Nephron progenitor cell (in vitro differentiated cells): ENCODE data around the gene TDRD7.

Experiments
- DNase-seq: peaks from one replicate; pipeline ENCODE4 v3.0.0; 2021
- H3K27ac Mint-ChIP-seq: 2 replicates; pipeline ENCODE4 v1.8.0; 2021; ENCODE audit warnings: mild to moderate bottlenecking, moderate library complexity, mixed read lengths
- H3K27me3 Mint-ChIP-seq: 2 replicates; pipeline ENCODE4 v1.8.0; 2021; ENCODE audit warnings: mild to moderate bottlenecking, low read depth, mixed read lengths; ENCODE audit not compliant: poor library complexity
- H3K36me3 Mint-ChIP-seq: 2 replicates; pipeline ENCODE4 v1.8.0; 2021; ENCODE audit warnings: low read depth, mixed read lengths
- H3K4me1 Mint-ChIP-seq: 2 replicates; pipeline ENCODE4 v1.8.0; 2021; ENCODE audit warnings: mixed read lengths
- H3K4me3 Mint-ChIP-seq: 2 replicates; pipeline ENCODE4 v1.8.0; 2021; ENCODE audit warnings: mild to moderate bottlenecking, moderate library complexity, mixed read lengths
- H3K9me3 Mint-ChIP-seq: 2 replicates; pipeline ENCODE4 v1.8.0; 2021; ENCODE audit warnings: mild to moderate bottlenecking, moderate library complexity, mixed read lengths
- TF ChIP-seq, protein P1 (sequence below): fragments of 200-600 bp; sonication (generic); IDR thresholded peaks from 2 replicates; pipeline ENCODE4 v1.5.0; 2021; ENCODE audit warnings: antibody characterized with exemption

The TDRD7 gene

DNA sequence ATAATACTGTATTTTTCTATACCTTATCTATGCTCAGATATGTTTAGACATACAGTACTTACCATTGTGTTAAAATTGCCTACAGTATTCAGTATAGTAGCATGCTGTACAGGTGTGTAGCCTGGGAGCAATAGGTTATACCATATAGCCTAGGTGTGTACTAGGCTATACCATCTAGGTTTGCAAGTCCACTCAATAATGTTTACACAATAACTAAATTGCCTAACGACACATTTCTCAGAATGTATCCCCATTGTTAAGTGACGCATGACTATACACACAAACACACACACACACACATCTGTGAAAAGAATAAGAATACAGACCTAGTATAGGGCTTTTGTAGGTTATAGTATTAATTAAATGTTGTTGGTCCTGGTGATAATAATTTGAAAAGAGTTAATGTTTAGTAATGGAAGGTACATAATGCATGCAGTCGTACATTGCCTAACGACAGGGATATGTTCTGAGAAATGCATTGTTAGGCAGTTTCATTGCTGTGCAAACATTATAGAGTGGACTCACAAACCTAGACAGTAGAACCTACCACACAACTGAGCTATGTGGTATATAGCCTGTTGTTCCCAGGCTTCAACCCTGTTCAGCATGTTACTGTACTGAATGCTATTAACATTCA, 13.6 kb downstream of the TDRD7 start:
- Mint-ChIP-seq H3K36me3 (no peaks in the 10 kb centered on the region), H3K27me3 (peaks cover 22% of the 10 kb centered on the region), H3K9me3 (peaks cover 20% of the 10 kb centered on the region), H3K4me3 (no peak overlapping the region), H3K4me1 (no peaks in the 10 kb centered on the region), H3K27ac (no peak overlapping the region)
- TF ChIP-seq, protein P1, sequence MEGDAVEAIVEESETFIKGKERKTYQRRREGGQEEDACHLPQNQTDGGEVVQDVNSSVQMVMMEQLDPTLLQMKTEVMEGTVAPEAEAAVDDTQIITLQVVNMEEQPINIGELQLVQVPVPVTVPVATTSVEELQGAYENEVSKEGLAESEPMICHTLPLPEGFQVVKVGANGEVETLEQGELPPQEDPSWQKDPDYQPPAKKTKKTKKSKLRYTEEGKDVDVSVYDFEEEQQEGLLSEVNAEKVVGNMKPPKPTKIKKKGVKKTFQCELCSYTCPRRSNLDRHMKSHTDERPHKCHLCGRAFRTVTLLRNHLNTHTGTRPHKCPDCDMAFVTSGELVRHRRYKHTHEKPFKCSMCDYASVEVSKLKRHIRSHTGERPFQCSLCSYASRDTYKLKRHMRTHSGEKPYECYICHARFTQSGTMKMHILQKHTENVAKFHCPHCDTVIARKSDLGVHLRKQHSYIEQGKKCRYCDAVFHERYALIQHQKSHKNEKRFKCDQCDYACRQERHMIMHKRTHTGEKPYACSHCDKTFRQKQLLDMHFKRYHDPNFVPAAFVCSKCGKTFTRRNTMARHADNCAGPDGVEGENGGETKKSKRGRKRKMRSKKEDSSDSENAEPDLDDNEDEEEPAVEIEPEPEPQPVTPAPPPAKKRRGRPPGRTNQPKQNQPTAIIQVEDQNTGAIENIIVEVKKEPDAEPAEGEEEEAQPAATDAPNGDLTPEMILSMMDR, result no peak
- DNase-seq, result no peak

- peaks cover 20% of the 10 kb centered on the region for H3K9me3 Mint-ChIP-seq
- no peak overlapping the region for H3K27ac Mint-ChIP-seq
- H3K27me3 Mint-ChIP-seq, result peaks cover 22% of the 10 kb centered on the region
- H3K4me3 Mint-ChIP-seq, result no peak overlapping the region
- TF ChIP-seq, protein P1, result no peak
- H3K36me3 Mint-ChIP-seq, result no peaks in the 10 kb centered on the region
- no peaks in the 10 kb centered on the region for H3K4me1 Mint-ChIP-seq
- DNase-seq, result no peak
Measured at GRCh38 chr9:97425973-97426336, 14.1 kb downstream of the TDRD7 start.

DNA sequence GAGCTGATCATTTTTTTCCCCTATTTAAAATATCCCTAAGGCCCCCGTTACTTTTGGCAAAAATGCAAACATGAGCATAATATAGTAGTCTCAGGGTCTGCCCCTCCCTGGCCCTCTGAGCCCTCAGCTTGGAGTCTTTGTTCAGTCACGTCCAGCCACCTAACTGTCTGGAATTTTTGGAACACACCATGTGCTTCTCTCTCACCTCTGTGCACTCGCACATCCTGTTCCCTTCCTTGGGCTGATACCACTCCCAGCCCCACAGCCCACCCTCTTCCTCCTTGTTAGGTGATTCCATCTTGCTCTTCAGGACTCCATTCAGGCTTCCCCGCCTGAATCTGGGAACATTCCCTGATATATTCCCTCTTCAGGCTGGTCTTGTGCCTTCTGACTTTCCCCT, 16.0 kb downstream of the TDRD7 start:
- H3K27ac Mint-ChIP-seq, result no peak overlapping the region
- no peaks in the 10 kb centered on the region for H3K4me1 Mint-ChIP-seq

DNA sequence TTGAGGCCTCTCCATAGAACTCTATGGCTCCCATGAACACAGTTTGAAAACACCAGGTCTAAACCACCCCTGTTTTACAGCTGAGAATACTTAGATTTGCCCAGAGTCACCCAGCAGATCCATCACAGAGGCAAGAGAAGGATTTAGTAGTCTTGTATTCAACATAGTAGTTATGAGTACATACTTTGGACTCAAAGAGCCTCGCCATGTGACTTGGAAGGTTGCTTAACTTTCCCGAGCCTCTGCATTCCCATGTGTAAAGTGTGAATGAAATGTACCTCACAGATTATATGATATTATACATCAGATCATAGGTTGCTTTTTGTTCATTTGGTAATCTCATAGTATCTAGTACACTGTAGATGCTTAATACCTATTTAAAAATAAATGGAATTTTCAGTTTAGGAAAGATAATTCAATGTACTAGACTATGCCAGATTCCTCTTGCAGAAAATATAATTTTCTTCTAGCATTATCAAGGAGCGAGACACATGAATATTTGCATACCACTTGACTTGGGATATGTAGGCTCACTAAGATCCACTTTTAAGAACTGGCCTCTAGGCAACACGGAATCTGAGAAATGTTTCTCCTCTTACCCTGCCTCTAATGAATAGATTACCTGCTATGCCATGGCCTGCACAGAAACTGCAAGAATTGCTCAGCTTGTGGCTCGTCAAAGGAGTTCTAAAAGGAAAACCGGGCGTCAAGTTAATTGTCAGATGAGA, 18.6 kb downstream of the TDRD7 start:
- no peak for DNase-seq
- Mint-ChIP-seq H3K36me3 (no peaks in the 10 kb centered on the region), H3K4me1 (no peaks in the 10 kb centered on the region), H3K9me3 (no peaks in the 10 kb centered on the region), H3K4me3 (no peak overlapping the region), H3K27me3 (peaks cover 13% of the 10 kb centered on the region), H3K27ac (no peak overlapping the region)
- TF ChIP-seq, protein P1, result no peak

More for the DNA sequence above, 16.0 kb downstream of the TDRD7 start:
- H3K9me3 Mint-ChIP-seq, result peaks cover 15% of the 10 kb centered on the region
- H3K4me3 Mint-ChIP-seq, result no peak overlapping the region
- no peaks in the 10 kb centered on the region for H3K36me3 Mint-ChIP-seq
- H3K27me3 Mint-ChIP-seq, result peaks cover 14% of the 10 kb centered on the region
- no peak for DNase-seq
- TF ChIP-seq, protein P1, result no peak

- Mint-ChIP-seq H3K4me1 (no peaks in the 10 kb centered on the region), H3K9me3 (no peaks in the 10 kb centered on the region), H3K36me3 (no peaks in the 10 kb centered on the region), H3K4me3 (no peak overlapping the region), H3K27ac (no peak overlapping the region), H3K27me3 (peaks cover 13% of the 10 kb centered on the region)
- TF ChIP-seq, protein P1, result no peak
- no peak for DNase-seq
Measured at GRCh38 chr9:97431044-97431441, 19.1 kb downstream of the TDRD7 start.
